ENCODE results near the gene TDRD12.

The TDRD12 gene

DNA sequence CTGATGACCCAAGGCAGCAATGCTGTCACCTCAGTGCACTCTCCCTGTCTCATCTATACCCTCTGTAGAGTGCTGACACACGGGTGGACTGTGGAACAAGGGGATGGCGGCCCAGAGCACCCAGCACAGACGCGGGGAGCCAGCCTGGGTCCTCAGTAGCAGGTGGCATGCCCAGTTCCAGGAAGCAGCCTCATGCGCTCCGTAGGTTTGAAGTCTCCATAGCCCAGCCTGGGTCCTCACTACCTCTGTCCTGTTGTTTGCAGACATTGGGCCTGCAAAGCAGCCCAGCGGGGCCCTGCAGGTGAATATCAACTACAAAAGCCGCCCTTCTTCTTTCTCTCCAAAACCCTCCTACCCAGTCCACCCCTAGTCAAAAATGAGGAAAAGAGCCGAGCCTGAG, 155.0 kb downstream of the TDRD12 start:
- TF ChIP-seq, protein P1, sequence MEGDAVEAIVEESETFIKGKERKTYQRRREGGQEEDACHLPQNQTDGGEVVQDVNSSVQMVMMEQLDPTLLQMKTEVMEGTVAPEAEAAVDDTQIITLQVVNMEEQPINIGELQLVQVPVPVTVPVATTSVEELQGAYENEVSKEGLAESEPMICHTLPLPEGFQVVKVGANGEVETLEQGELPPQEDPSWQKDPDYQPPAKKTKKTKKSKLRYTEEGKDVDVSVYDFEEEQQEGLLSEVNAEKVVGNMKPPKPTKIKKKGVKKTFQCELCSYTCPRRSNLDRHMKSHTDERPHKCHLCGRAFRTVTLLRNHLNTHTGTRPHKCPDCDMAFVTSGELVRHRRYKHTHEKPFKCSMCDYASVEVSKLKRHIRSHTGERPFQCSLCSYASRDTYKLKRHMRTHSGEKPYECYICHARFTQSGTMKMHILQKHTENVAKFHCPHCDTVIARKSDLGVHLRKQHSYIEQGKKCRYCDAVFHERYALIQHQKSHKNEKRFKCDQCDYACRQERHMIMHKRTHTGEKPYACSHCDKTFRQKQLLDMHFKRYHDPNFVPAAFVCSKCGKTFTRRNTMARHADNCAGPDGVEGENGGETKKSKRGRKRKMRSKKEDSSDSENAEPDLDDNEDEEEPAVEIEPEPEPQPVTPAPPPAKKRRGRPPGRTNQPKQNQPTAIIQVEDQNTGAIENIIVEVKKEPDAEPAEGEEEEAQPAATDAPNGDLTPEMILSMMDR (conservative IDR thresholded peaks at IDR 0.05; ENCODE audit: low read depth, low read length), result no peak
- Histone ChIP-seq H3K27ac (no peak overlapping the region), H3K36me3 (ENCODE audit: insufficient read depth) (no peaks in the 10 kb centered on the region), H3K4me3 (IDR thresholded peaks at IDR 0.05; ENCODE audit: insufficient read depth, low read depth, low read length) (no peak overlapping the region), H3K9ac (no peak overlapping the region), H3K4me1 (ENCODE audit: low read depth, poor library complexity, severe bottlenecking) (no peaks in the 10 kb centered on the region), H4K20me1 (ENCODE audit: insufficient read depth) (no peaks in the 10 kb centered on the region), H3K4me2 (no peak overlapping the region), H3K27me3 (ENCODE audit: insufficient read depth, low read depth) (no peaks in the 10 kb centered on the region), H2AFZ (ENCODE audit: low read depth) (no peak overlapping the region), H3K79me2 (ENCODE audit: insufficient read depth, low read depth) (no peaks in the 10 kb centered on the region)

DNA sequence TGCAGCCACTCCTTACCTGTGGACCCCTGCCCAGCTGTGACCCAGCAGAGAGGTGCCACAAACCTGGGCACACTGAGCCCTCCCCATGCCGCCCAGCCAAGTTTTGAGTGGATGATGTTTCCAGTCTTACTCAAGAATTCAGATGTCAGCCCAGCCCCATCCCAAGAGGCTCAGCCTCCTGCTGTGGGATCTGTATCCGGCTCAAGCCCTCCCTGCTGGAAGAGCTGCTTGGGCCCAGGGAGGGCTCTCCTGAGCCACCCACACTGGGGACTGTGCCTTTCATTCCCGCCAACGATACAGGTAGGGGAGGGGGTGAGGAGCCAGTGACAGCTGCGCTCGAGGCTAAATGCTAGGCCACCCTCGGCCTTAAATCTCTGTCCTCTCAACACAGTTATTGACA, 155.9 kb downstream of the TDRD12 start:
- Histone ChIP-seq H3K9ac (no peak overlapping the region), H3K4me2 (no peak overlapping the region), H3K4me1 (ENCODE audit: low read depth, poor library complexity, severe bottlenecking) (no peaks in the 10 kb centered on the region), H3K27ac (no peak overlapping the region), H4K20me1 (ENCODE audit: insufficient read depth) (no peaks in the 10 kb centered on the region), H3K79me2 (ENCODE audit: insufficient read depth, low read depth) (no peaks in the 10 kb centered on the region), H2AFZ (ENCODE audit: low read depth) (no peak overlapping the region), H3K36me3 (ENCODE audit: insufficient read depth) (no peaks in the 10 kb centered on the region), H3K27me3 (ENCODE audit: insufficient read depth, low read depth) (no peaks in the 10 kb centered on the region), H3K4me3 (IDR thresholded peaks at IDR 0.05; ENCODE audit: insufficient read depth, low read depth, low read length) (no peak overlapping the region)
- TF ChIP-seq, protein P1 (conservative IDR thresholded peaks at IDR 0.05; ENCODE audit: low read depth, low read length), result no peak

DNA sequence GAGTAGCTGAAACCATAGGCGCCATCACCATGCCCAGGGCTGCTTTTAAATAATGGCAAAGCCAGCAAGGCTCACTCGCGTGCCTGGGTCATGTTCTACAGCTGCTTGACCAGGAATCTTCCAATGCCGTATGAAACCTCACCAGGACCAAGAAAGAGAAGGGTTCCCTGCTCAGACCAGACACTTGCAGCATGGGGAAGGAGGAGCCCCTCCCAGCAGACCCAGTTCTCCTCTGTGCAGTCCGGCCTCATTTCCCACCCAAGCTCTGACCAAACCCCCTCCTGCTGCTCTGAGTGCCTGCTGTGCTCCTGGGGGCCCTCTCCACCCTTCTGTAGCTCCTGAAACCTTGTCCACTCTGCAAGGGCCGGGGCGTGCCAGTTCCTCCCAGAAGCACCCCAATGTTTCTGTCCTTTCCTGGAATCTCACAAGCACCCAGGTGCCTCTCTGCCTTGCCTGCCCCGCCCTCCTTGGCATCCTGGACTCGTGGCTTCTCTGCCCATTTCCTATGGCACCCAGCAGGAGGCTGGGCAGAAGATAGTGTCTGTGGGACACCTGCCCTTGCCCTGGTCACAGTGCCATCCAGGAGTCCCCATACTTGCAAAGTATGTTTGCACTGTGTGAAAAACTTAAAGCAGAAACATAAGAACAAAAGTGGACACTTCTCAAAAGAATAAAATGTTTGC, 156.8 kb downstream of the TDRD12 start:
- no peaks in the 10 kb centered on the region for H4K20me1 ChIP-seq (ENCODE audit: insufficient read depth)
- H3K4me2 ChIP-seq, result no peak overlapping the region
- H3K36me3 ChIP-seq (ENCODE audit: insufficient read depth), result no peaks in the 10 kb centered on the region
- H3K27me3 ChIP-seq (ENCODE audit: insufficient read depth, low read depth), result no peaks in the 10 kb centered on the region
- TF ChIP-seq, protein P1 (conservative IDR thresholded peaks at IDR 0.05; ENCODE audit: low read depth, low read length), result no peak
- H3K4me3 ChIP-seq (IDR thresholded peaks at IDR 0.05; ENCODE audit: insufficient read depth, low read depth, low read length), result no peak overlapping the region
- no peak overlapping the region for H3K27ac ChIP-seq
- no peak overlapping the region for H2AFZ ChIP-seq (ENCODE audit: low read depth)
- H3K4me1 ChIP-seq (ENCODE audit: low read depth, poor library complexity, severe bottlenecking), result no peaks in the 10 kb centered on the region
- no peak overlapping the region for H3K9ac ChIP-seq
- no peaks in the 10 kb centered on the region for H3K79me2 ChIP-seq (ENCODE audit: insufficient read depth, low read depth)

DNA sequence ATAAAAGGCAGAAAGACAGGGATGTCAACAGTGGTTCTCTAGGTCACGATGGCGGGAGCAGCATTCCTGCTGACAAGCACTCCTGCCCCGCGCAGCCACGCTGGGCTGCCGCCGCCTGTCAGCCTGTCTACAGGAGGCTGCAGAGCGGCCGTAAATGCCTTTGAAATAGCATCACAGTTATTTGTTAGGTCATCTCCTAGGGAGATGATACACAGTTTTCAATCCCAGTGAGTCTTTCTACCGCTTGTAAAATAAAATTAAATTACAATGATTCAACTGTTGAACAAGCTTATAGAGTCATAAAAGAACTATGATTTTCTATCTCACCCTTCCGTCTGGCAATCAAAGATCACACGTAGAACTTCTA, 157.3 kb downstream of the TDRD12 start:
- Histone ChIP-seq H4K20me1 (ENCODE audit: insufficient read depth) (no peaks in the 10 kb centered on the region), H3K4me3 (IDR thresholded peaks at IDR 0.05; ENCODE audit: insufficient read depth, low read depth, low read length) (no peak overlapping the region), H3K36me3 (ENCODE audit: insufficient read depth) (no peaks in the 10 kb centered on the region), H3K4me1 (ENCODE audit: low read depth, poor library complexity, severe bottlenecking) (no peaks in the 10 kb centered on the region), H3K27ac (no peak overlapping the region), H3K79me2 (ENCODE audit: insufficient read depth, low read depth) (no peaks in the 10 kb centered on the region), H3K27me3 (ENCODE audit: insufficient read depth, low read depth) (no peaks in the 10 kb centered on the region), H3K9ac (no peak overlapping the region), H3K4me2 (no peak overlapping the region), H2AFZ (ENCODE audit: low read depth) (no peak overlapping the region)
- TF ChIP-seq, protein P1 (conservative IDR thresholded peaks at IDR 0.05; ENCODE audit: low read depth, low read length), result no peak
